GM23248 (cell line): ENCODE results near the gene RBMXL3.

Experiments
- EZH2 ChIP-seq: fragments of 200-600 bp; sonication (generic); IDR thresholded peaks from 2 replicates; pipeline ENCODE4 v1.6.1; 2018; ENCODE audit warnings: antibody characterized with exemption, mild to moderate bottlenecking; ENCODE audit not compliant: insufficient read depth, poor library complexity, severe bottlenecking
- EZH2phosphoT487 ChIP-seq: fragments of 200-600 bp; sonication (generic); IDR thresholded peaks from 2 replicates; pipeline ENCODE4 v1.6.1; 2018; ENCODE audit warnings: antibody characterized with exemption, moderate library complexity, mild to moderate bottlenecking, low read depth; ENCODE audit not compliant: insufficient read depth

- no peak for TF ChIP-seq EZH2phosphoT487
- TF ChIP-seq EZH2 = no peak
Observed at GRCh38 chrX:115232933-115233496, 43.8 kb downstream of the RBMXL3 start.
